Dermis blood vessel endothelial cell (primary cell): Measurements from ENCODE around the gene BRAF. TPM values are rescaled to one million over a fixed set of nuclear protein-coding genes. Genes with fewer than 3 reads are reported as not detected.
"Not testable (repeated sequence)": the region's sequence is repeated elsewhere in the genome, so short reads cannot be mapped to it uniquely, and the experiment has no call there.

Source experiments
- DNase-seq: peaks from one replicate; pipeline ENCODE4 v3.0.0; 2010
- total RNA-seq: library from RNA; depleted of rRNA; stranded (reverse); fragments of >200 nt; gene quantifications from 2 replicates; pipeline ENCODE4 v1.2.3, GENCODE V29; 2014

BRAF gene
- total RNA-seq, 1 donor from 2014 or later = 25.0 TPM

DNA sequence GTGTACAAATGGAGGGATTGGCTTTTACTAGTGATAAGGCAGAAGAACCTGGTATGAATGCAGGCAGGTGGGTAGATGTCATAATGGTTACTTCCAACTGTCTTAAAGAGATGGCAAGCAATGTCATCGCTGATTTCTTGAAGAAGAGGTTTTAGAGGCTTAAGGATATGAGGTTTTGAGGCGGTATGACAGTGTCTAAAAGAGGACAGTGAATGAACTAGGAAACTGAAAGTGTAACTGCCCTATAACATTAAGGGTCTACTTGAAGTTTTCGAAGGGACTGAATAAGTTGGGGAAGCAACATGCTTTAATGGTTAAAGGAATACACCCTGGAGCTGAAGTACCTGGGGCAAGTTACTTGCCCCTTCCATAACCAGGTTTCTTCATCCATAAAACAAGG lies 157.3 kb downstream of the BRAF start:
- DNase-seq = no peak

DNA sequence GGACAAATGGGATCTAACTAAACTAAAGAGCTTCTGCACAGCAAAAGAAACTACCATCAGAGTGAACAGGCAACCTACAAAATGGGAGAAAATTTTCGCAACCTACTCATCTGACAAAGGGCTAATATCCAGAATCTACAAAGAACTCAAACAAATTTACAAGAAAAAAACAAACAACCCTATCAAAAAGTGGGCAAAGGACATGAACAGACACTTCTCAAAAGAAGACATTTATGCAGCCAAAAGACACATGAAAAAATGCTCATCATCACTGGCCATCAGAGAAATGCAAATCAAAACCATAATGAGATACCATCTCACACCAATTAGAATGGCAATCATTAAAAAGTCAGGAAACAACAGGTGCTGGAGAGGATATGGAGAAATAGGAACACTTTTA lies 159.3 kb downstream of the BRAF start:
- not testable (repeated sequence) for DNase-seq

DNA sequence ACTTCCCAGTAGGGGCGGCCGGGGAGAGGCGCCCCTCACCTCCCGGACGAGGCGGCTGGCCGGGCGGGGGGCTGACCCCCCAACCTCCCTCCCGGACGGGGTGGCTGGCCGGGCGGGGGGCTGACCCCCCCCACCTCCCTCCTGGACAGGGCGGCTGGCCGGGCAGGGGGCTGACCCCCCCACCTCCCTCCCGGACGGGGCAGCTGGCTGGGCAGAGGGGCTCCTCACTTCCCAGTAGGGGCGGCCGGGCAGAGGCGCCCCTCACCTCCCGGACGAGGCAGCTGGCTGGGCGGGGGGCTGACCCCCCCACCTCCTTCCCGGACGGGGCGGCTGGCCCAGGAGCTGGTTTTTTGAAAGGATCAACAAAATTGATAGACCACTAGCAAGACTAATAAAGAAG lies 161.6 kb downstream of the BRAF start:
- DNase-seq = not testable (repeated sequence)

DNA sequence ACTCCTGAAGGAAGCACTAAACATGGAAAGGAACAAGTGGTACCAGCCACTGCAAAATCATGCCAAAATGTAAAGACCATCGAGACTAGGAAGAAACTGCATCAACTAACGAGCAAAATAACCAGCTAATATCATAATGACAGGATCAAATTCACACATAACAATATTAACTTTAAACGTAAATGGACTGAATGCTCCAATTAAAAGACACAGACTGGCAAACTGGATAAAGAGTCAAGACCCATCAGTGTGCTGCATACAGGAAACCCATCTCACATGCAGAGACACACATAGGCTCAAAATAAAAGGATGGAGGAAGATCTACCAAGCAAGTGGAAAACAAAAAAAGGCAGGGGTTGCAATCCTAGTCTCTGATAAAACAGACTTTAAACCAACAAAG lies 163.4 kb downstream of the BRAF start:
- not testable (repeated sequence) for DNase-seq

DNA sequence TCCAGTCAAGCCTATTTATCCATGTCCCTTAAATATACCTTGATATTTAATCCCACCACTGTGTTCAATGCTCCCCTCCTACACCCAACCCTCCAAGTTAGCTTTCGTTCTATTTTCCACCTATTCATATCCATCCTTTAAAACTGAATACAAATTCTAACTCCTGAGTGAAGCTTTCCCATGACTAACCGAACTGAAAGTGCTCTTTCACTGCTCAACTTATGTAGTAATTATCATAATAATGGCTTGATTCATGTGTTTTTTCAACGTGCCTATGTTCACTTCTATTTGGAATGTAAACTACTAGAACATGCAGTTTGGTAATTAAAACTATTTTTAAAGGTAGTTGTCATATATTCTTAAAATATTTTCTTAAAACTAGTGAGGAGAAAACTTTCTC lies 170.2 kb downstream of the BRAF start:
- DNase-seq = no peak

DNA sequence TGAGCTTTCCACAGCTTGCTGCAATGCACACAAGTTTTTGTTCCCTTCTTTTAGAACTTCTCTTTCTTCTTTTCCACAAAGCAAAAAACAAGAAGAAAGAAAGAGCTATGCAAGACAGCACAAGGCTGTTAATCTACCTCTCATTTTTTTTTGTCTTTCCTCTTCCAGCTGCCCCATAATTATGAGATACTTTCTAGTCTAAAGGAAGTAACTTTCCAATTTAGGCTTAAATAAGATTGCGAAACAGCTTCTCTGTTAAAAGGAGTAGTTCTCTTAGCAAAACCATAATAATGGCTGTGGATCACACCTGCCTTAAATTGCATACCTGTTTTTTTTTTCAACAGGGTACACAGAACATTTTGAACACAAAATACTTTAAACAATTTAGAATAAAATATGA lies 172.2 kb downstream of the BRAF start:
- no peak for DNase-seq

DNA sequence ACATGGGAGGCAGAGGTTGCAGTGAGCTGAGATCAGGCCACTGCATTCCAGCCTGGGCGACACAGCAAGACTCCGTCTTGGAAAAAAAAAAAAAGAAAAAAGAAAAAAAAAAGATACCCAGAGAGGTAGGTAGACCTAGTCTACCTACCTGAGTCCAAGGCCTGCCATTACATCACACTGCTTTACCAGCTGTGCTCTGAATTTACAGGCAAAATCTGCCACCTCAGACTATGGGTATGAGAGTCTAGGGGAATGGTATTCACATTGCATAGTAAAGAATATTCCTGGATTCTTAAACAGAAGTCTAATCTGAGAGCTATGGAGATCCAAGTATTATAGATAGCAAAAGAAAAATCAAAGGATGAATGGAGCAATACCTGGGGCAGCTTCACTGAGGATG lies 178.0 kb downstream of the BRAF start:
- DNase-seq = no peak

DNA sequence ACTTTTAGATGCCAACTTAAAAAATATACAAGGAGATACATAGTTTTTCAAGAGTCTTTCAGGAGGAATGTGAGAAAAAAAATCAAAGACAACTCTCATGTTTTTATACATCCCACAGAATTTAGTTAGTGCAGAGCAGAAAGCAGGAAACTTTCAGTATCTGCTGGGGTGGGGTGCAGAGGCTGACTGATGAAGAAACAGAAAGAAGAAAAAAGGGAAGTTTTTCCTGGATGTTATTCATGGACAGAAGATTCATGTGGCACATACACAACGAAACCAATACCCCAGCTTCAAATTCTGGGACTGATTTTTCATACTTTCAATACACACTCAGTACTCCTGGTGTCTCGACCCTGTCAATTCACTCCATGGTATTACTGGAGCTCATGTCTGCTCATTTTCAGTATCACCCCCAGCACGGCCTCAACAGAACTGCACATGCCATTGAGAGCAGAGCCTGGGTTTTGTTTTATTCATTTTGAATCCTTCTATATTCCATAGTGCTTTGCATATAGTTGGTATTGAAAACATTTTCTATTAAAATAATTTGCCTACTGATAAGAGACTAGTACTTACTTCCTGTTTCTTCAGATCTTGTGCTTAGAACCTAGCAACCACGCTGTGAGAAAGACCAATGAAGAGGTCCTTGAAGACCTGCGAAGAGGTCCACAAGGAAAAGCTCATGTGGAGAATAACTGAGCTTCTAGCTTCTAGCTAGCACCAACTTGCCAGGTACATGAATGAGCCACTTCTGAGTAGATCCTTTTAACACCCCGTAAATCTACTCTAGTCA lies 179.3 kb downstream of the BRAF start:
- no peak for DNase-seq

DNA sequence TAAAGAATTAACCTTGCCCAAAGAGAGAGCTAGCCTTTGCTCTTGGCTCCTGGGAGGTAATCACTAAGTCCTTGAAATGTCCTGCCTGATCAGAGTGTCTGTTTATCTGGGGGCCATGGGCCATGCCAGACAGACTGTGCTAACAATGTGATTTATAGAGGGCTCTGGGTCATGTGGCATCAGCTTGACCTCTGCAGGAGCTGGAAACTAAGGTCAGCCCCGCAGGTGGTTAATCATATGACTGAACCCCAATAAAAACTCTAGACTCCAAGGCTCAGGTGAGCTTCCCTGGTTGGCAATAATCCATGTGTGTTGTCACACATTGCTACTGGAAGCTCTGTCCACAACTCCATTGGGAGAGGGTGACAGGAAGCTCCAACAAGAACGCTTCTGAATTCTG lies 180.7 kb downstream of the BRAF start:
- DNase-seq = no peak

DNA sequence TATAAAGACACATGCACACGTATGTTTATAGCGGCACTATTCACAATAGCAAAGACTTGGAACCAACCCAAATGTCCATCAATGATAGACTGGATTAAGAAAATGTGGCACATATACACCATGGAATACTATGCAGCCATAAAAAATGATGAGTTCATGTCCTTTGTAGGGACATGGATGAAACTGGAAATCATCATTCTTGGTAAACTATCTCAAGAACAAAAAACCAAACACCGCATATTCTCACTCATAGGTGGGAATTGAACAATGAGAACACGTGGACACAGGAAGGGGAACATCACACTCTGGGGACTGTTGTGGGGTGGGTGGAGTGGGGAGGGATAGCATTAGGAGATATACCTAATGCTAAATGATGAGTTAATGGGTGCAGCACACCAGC lies 181.5 kb downstream of the BRAF start:
- DNase-seq = not testable (repeated sequence)

DNA sequence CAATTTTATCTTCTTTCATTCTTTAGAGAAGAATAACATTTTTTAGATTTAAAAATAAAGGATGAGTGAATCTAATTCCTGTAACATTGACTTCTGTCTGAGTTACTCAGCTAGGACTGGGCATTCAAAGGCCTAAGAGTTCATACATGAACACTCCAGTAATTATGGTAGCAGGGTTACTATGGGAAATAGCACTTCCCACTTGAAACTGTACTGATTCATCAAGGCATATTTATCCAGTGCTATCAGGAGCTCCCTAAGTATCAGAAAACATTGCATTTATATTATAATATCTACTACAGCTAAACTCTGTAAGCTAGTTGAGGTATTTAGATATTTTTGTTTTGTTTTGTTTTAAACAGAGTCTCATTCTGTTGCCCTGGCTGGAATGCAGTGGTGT lies 186.4 kb downstream of the BRAF start:
- DNase-seq = no peak

DNA sequence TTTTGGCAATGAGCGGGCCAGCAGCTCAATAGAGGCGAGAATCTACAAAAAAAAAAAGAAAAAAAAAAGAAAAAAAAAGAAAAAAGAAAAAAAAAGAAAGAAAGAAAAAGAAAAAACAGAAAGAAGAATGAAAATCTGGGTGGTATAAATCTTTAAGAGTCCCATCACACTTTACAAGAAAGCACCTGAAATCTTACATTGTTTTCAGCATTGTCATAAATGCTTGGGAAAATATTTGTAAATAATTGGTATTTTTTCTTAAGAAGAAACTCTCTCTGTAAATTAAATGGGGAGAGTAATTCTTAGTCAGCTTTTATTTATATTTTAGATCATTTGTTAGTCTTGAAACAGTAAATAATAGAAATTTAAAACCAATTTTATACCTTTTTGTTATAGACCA lies 190.0 kb downstream of the BRAF start:
- DNase-seq = no peak

DNA sequence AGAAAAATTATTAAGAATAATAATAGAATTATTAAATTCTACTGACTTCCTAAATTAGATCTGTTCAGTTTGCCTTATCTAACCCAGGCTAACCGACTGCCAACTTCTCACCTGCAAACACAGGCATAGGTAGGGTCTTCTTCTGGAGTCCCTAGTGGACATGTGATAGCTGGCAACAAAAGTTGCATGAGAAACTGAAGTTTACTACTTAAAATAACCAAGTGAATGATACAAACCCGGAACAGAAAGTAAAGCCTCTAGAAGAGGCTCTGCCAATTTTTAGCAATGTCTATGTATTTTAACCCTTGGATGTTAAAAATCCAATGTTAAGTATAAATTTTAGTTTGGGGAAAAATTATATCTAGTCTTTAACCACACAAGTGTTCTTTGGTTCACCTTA lies 190.6 kb downstream of the BRAF start:
- DNase-seq = no peak

DNA sequence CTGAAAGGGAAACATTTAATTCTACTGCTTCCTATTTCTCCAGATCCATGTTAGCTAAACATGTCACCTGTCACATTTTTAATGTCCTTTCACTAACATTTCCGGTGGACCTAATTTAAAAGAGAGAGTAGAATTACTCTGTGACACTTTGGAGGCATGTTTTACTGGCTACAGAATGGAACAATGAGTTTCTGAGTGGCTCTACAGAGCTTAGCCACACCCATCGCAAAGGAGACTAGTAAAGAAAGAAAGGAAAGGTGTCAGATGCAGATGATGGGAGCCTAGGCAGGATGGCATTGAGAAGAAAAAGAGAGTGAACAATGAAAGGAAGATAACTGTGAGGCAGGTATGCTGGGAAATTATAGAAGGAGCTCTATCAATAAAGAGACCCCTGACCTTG lies 192.3 kb downstream of the BRAF start:
- DNase-seq = no peak

DNA sequence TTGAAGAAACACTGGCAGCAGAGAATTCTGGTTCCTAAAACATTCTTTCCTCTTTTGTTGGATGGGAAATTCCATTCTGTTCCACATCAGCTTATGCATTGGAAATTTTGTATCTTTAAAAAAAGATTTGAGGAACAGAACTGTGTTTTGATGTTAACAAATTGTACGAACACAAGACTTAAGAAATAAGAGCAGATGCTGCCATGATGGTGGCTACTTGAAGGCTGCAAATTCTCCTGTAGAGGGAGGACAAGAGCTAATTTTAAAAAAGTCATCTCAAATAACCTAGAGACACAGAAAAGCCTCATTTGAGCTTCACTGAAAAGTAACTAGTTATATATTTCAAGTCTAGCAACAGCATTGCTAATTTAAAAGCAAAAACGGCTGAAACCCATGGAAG lies 198.4 kb downstream of the BRAF start:
- DNase-seq = peak; percentile 39

DNA sequence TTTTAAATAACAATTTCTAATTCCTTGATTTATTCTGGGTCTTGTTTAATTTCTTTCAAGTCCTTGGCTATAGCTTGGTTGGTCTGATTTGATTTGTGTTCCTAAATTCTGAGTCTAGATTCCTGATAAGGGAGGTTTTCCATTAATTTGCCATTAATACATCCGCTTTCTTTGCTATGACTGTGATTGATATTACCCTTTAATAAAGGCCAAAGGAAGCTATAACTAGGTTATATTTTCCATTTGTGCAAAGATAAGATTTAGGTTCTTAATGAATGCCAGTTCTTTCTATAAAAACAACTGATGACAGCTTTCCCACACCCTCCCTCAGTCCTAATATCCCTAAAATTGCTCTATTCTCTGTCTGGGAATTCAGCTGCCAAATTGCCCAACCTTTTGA lies 200.0 kb downstream of the BRAF start:
- no peak for DNase-seq

DNA sequence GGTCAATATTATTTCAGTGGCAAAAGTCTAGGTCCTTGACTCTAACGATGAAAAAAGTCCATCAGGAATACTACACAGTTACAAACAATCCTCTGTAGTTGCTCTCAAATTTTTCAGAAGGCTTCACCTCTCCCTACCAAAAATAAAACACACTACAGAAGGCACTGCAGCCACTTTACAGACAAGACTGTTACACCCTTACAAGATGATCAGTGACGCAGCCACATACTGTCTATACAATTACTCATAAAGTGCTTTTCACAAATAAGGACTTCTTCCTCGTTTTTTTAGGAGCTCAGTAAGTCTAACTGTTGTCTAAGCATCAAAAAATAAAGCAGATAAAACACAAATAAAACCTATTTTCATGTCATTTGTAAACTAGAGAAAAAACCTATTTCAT lies 201.2 kb downstream of the BRAF start:
- DNase-seq = no peak

DNA sequence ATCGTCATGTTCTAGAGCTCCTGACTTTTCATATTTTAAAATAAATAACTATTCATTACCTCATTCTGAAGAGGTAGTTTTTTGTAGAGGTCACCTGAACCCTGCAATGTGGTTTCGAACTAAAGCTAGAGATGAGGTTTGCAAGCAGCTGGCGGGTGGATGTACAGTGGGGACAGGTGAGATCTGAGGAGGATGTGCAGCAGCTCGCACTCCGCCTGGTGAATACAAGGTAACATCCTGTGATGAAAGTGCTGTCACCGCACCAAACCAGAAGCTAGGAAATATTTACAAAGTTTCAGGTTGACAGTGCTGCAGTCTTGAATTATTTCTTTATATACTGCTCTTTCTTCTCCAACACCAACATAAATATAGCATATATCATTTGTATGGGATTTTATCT lies 201.7 kb downstream of the BRAF start:
- no peak for DNase-seq

DNA sequence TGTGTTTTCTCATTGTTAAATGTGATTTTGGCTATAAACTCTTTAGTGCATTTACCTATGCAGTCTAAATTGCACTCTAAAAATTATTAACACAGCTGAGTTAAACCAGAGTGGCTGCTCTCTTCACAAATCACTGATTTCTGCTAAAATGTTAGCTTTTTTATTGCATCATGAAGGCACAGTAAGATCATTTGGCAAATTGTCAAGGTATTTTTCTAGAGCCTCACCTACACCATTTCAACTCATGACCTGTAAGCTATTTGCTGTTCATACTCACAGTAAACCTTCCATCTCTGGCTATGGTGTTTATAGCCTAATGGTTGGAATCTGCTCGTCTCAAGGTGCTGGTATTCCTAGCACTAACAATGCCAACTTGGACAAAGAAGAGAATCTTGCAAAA lies 202.5 kb downstream of the BRAF start:
- no peak for DNase-seq

DNA sequence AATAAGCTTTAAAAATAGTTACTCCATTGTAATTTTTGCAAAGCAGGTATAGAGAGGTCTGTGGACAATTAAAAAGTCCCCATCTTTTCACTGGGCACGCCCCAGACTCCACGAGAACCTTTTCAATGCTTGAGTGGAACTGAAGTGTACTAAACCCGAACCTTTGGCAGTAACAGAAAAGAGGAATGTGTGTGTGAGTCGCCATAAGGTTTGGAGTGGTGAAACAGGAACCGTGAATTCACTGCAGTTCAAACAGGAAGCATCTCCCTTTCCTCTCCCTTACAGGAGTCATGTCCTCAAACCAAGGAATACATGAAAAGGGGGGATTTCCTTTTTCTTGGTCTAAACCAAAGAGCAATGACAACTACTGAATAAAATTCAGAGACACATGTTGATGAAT lies 205.0 kb downstream of the BRAF start:
- DNase-seq = peak; percentile 46

DNA sequence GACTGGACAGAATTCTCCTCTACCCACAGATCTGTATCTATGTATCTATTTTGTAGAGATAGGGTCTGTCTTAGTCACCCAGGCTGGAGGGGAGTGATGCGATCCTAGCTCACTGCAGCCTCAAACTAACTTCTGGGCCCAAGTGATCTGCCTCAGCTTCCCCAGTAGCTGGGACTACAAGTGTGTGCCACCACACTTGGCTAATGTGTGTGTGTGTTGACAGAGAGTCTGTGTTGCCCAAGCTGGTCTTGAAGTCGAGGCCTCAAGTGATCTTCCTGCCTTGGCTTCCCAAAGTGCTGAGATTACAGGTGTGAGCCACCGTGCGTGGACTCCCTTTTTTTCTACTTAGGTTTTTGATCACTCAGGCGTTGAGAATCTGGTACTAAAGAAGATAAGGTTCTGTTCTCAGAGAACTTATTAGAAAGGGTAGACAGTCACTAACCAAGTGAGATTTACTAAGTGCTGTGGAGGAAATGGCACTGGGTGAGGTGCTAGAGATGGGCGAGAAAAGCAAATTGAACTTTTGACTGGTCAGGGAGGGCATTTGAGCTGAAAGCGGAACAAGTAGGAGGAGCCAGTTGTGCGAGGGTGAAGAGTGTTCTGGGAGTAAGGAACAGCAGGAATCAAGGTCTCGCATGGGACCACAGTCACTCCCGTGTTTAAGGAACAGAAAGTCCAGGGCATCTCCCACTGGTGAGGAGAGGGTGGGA lies 210.2 kb downstream of the BRAF start:
- no peak for DNase-seq

DNA sequence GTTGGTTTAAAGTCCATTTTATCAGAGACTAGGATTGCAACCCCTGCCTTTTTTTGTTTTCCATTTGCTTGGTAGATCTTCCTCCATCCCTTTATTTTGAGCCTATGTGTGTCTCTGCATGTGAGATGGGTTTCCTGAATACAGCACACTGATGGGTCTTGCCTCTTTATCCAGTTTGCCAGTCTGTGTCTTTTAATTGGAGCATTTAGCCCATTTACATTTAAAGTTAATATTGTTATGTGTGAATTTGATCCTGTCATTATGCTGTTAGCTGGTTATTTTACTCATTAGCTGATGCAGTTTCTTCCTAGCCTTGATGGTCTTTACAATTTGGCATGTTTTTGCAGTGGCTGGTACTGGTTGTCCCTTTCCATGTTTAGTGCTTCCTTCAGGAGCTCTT lies 212.3 kb downstream of the BRAF start:
- DNase-seq = not testable (repeated sequence)

DNA sequence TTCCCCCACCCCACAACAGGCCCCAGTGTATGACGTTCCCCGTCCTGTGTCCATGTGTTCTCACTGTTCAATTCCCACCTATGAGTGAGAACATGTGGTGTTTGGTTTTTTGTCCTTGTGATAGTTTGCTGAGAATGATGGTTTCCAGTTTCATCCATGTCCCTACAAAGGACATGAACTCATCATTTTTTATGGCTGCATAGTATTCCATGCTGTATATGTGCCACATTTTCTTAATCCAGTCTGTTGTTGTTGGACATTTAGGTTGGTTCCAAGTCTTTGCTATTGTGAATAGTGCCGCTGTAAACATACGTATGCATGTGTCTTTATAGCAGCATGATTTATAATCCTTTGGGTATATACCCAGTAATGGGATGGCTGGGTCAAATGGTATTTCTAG lies 216.0 kb downstream of the BRAF start:
- DNase-seq = not testable (repeated sequence)

DNA sequence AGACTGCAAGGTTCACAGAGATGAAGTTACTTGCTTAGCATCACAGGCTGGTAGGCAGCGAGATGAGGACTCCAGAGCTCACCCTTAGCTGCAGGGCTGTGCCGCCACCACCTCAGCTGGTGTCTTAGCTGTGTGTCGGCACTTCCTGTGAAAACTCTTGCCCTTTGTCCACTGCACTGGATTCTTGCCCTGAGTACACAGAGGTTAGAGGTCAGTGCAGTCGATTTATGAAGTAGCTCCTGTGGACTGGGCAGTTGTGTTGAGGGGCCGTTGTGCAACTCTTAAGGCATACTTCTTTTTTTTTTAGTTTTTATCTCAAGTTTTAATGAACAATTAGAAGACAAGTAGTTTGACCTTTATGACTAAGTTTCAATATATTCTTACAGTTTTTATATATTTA lies 217.6 kb downstream of the BRAF start:
- no peak for DNase-seq

DNA sequence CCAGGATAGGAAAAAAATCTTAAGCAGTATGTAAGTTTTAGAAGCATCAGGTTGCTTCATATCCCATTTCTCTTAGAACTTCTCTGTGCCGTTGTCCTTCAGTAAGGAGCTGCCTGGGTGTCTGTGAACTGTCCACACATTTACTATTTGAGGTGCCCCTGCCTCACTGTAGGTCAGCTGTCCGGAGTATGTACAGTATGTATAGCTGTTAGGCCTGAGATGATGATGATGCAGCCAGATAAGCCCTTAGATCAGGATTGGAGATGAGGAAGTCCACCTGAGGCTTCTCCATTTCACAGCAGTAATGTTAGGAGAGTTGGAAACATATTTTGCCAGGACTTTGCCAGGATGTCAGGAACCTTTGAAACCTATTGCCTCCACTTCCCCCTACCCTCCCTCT lies 220.5 kb downstream of the BRAF start:
- DNase-seq = no peak
